ENCODE results near the gene SLC6A13.
A peak's percentile ranks its signal among the peaks of the same experiment; 100 is the strongest.

DNA sequence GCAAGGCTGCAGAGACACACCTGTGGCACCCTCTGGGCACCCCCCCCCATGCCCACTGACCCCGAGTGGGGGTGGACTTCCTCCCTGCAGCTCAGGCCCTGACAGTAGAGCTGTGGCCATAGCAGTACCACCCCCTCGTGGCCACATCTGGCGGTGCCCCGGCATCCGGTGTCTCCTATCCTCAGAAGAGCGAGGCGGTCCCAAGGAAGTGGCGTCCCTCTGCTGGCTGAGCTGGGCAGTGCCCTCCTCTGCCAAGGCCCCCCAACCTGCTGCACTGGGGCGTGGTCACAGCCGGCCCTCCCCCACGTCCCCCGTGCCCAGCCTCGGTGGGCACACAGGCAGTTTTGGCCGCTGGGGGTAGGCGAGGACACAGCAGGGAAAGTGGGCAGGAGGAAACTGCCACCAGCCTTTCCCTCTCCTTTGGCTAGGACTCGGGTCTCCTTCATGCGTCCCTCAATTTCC is 42.7 kb downstream of the SLC6A13 start:
- TF ChIP-seq, protein P1, sequence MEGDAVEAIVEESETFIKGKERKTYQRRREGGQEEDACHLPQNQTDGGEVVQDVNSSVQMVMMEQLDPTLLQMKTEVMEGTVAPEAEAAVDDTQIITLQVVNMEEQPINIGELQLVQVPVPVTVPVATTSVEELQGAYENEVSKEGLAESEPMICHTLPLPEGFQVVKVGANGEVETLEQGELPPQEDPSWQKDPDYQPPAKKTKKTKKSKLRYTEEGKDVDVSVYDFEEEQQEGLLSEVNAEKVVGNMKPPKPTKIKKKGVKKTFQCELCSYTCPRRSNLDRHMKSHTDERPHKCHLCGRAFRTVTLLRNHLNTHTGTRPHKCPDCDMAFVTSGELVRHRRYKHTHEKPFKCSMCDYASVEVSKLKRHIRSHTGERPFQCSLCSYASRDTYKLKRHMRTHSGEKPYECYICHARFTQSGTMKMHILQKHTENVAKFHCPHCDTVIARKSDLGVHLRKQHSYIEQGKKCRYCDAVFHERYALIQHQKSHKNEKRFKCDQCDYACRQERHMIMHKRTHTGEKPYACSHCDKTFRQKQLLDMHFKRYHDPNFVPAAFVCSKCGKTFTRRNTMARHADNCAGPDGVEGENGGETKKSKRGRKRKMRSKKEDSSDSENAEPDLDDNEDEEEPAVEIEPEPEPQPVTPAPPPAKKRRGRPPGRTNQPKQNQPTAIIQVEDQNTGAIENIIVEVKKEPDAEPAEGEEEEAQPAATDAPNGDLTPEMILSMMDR (IDR thresholded peaks at IDR 0.05 in 2 of 3, conservative IDR thresholded peaks at IDR 0.05 in 1 of 3; ENCODE audit: control insufficient read depth in 2 of 3, extremely low read depth in 1 of 3, insufficient read depth in 1 of 3, low read depth in 3 of 3, low read length in 3 of 3) = peak; percentile 63 to 75 (median 71)
- TF ChIP-seq RAD21 (IDR thresholded peaks at IDR 0.05; ENCODE audit: insufficient read depth, low read depth, low read length) = peak; percentile 57
- TF ChIP-seq, protein P2, sequence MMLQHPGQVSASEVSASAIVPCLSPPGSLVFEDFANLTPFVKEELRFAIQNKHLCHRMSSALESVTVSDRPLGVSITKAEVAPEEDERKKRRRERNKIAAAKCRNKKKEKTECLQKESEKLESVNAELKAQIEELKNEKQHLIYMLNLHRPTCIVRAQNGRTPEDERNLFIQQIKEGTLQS (IDR thresholded peaks at IDR 0.05; ENCODE audit: borderline replicate concordance, extremely low read depth, low read depth, low read length) = no peak
- no peak for TF ChIP-seq HDAC2 (IDR thresholded peaks at IDR 0.05)
- TF ChIP-seq MXI1 (IDR thresholded peaks at IDR 0.05; ENCODE audit: low read depth, low read length) = no peak
- TF ChIP-seq YY1 (IDR thresholded peaks at IDR 0.05; ENCODE audit: low read depth, low read length) = no peak
- no peak for TF ChIP-seq POLR2AphosphoS5 (IDR thresholded peaks at IDR 0.05; ENCODE audit: low read length)
